ENCODE results near the gene SMAD3.

Gene SMAD3

GRCh38 chr15:67138891-67139855 is 73.8 kb downstream of the SMAD3 start (continued):
- no peak for TF ChIP-seq SCRT2 (tag by site-specific recombination; IDR thresholded peaks at IDR 0.05)
- TF ChIP-seq ZNF280D (tag by site-specific recombination; IDR thresholded peaks at IDR 0.05) = no peak
- TF ChIP-seq ZNF354C (tag by site-specific recombination; IDR thresholded peaks at IDR 0.05; ENCODE audit: borderline replicate concordance, low read depth) = no peak
- TF ChIP-seq CTCF (tag by site-specific recombination; IDR thresholded peaks at IDR 0.05) = no peak
- no peak for TF ChIP-seq ZNF16 (tag by site-specific recombination; IDR thresholded peaks at IDR 0.05; ENCODE audit: low read depth)
- TF ChIP-seq ZNF398 (tag by site-specific recombination; IDR thresholded peaks at IDR 0.05) = peak; percentile 69
- TF ChIP-seq ZNF501 (tag by site-specific recombination; IDR thresholded peaks at IDR 0.05) = 0 out of 2 replicates have a peak, but pooled peaks have one; percentile 23
- TF ChIP-seq SP2 (tag by site-specific recombination; IDR thresholded peaks at IDR 0.05) = no peak
- no peak for TF ChIP-seq ZNF747 (tag by site-specific recombination; IDR thresholded peaks at IDR 0.05)
- TF ChIP-seq PBX3 (CRISPR knock-in tag; IDR thresholded peaks at IDR 0.05) = no peak
- no peak for TF ChIP-seq ZNF302 (tag by site-specific recombination; IDR thresholded peaks at IDR 0.05; ENCODE audit: low read depth)
- TF ChIP-seq SP3 (tag by site-specific recombination; IDR thresholded peaks at IDR 0.05) = peak; percentile 58
- TF ChIP-seq ZSCAN5A (tag by site-specific recombination; IDR thresholded peaks at IDR 0.05) = no peak
- no peak for TF ChIP-seq ZNF585B (tag by site-specific recombination; IDR thresholded peaks at IDR 0.05)
- peak; percentile 68; the same call in 1 of the 2 replicates for TF ChIP-seq BCL11B (tag by site-specific recombination; IDR thresholded peaks at IDR 0.05; ENCODE audit: low read depth)
- TF ChIP-seq YY1 (tag by site-specific recombination; IDR thresholded peaks at IDR 0.05) = no peak
- no peak for TF ChIP-seq ZNF248 (tag by site-specific recombination; IDR thresholded peaks at IDR 0.05)
- no peak for TF ChIP-seq ZNF239 (tag by site-specific recombination; IDR thresholded peaks at IDR 0.05)
- 0 out of 2 replicates have a peak, but pooled peaks have one; percentile 38 for TF ChIP-seq ZNF488 (tag by site-specific recombination; IDR thresholded peaks at IDR 0.05)
- no peak for TF ChIP-seq EGR2 (tag by site-specific recombination; IDR thresholded peaks at IDR 0.05; ENCODE audit: low read depth)
- peak; percentile 65 for TF ChIP-seq ZNF335 (tag by site-specific recombination; conservative IDR thresholded peaks at IDR 0.05)
- no peak for TF ChIP-seq HOXA7 (CRISPR knock-in tag; IDR thresholded peaks at IDR 0.05; ENCODE audit: borderline replicate concordance)
- TF ChIP-seq ZNF146 (tag by site-specific recombination; IDR thresholded peaks at IDR 0.05) = 0 out of 2 replicates have a peak, but pooled peaks have one; percentile 11
- no peak for TF ChIP-seq GLI4 (tag by site-specific recombination; IDR thresholded peaks at IDR 0.05)
- TF ChIP-seq ZNF184 (tag by site-specific recombination; IDR thresholded peaks at IDR 0.05) = no peak; the same call in 1 of the 2 replicates
- TF ChIP-seq ZFP41 (tag by site-specific recombination; IDR thresholded peaks at IDR 0.05; ENCODE audit: borderline replicate concordance) = no peak
- TF ChIP-seq ZSCAN18 (tag by site-specific recombination; IDR thresholded peaks at IDR 0.05) = no peak
- TF ChIP-seq WT1 (tag by site-specific recombination; IDR thresholded peaks at IDR 0.05) = peak; percentile 79
